K562 (cell line): ENCODE results near the gene FBXO4. TPM values are rescaled to one million over a fixed set of nuclear protein-coding genes. Genes with fewer than 3 reads are reported as not detected.
A peak's percentile ranks its signal among the peaks of the same experiment; 100 is the strongest.

Source experiments
- ATAC-seq: fragments of 200-7000 bp; cut with Tn5 transposase; 3 replicates; pipeline ENCODE4 v1.9.1; 2020; ENCODE audit warnings: moderate library complexity
- BruUV-seq: library from RNA; stranded (reverse); fragments of 400-500 nt; replicated peaks from 2 replicates; lab custom pipeline; 2021; lab: Mats Ljungman, UMichigan
- CTCF ChIA-PET: fragments of 300-600 bp; formaldehyde crosslinking; extraction: SDS; loops from one replicate; lab custom pipeline; 2021; ENCODE audit warnings: low intra/inter-chr PET ratio; lab: Yijun Ruan, JAX
- POLR2A ChIA-PET: fragments of 300-600, 350-650 bp; sonication (Branson Sonifier 250); formaldehyde crosslinking; extraction: SDS; loops from one replicate; lab custom pipeline; 2021; ENCODE audit warnings: antibody characterized with exemption, inconsistent platforms; lab: Yijun Ruan, JAX
- DNase-seq, 4 experiments: peaks; one replicate each; pipeline versions ENCODE4 v3.0.0 to v3.0.0-alpha.2; 2011 to 2018; ENCODE audit warnings: low spot score in 3 of 4, mixed read lengths in 3 of 4; ENCODE audit errors: extremely low read depth in 1 of 4
- FAIRE-seq: peaks from 2 replicates; lab custom pipeline; 2011; peaks lifted over from hg19 to GRCh38; lab: Jason Lieb, UNC
- H2AFZ ChIP-seq: 2 replicates; pipeline ENCODE4 v1.6.0; 2011; ENCODE audit warnings: low read depth, low read length, control low read depth, inconsistent platforms
- H3K27ac ChIP-seq: fragments of 200-600 bp; 3 replicates; pipeline ENCODE4 v1.8.0; 2011; ENCODE audit warnings: low read depth, mild to moderate bottlenecking, control low read depth, inconsistent platforms, low read length, moderate library complexity, mixed read lengths; ENCODE audit errors: extremely low read depth
- H3K27me3 ChIP-seq, 2 experiments: fragments of 300-600 bp in 1 of 2; 2 replicates in 1 of 2; 3 replicates in 1 of 2; pipeline versions ENCODE4 v1.6.0 to v1.8.0; 2011; ENCODE audit warnings: inconsistent platforms in 2 of 2, low read length in 2 of 2, mild to moderate bottlenecking in 1 of 2, mixed read lengths in 1 of 2, moderate library complexity in 1 of 2; ENCODE audit not compliant: control insufficient read depth in 2 of 2, insufficient read depth in 2 of 2
- H3K36me3 ChIP-seq: fragments of 300-600 bp; 3 replicates; pipeline ENCODE4 v1.8.0; 2011; ENCODE audit warnings: mild to moderate bottlenecking, low read length, inconsistent platforms; ENCODE audit not compliant: control insufficient read depth, insufficient read depth
- H3K4me1 ChIP-seq, 2 experiments: fragments of 200-600 bp in 1 of 2; replicated peaks in 1 of 2; 2 replicates in 1 of 2; 3 replicates in 1 of 2; pipeline versions ENCODE4 v1.5.1 to v1.8.0; 2011; ENCODE audit warnings: inconsistent platforms in 2 of 2, low read length in 2 of 2, mild to moderate bottlenecking in 1 of 2, mixed read lengths in 1 of 2, moderate library complexity in 1 of 2; ENCODE audit not compliant: control insufficient read depth in 2 of 2, insufficient read depth in 2 of 2
- H3K4me2 ChIP-seq: 2 replicates; pipeline ENCODE4 v1.6.1; 2011; ENCODE audit warnings: low read length, control low read depth, inconsistent platforms, mixed read lengths; ENCODE audit not compliant: insufficient read depth
- H3K4me3 ChIP-seq: fragments of 200-600 bp; sonication (generic), shearing (Covaris generic); 2 replicates; pipeline ENCODE4 v1.5.1; 2016; ENCODE audit warnings: control low read depth, inconsistent platforms
- H3K79me2 ChIP-seq: fragments of 200-600 bp; 3 replicates; pipeline ENCODE4 v1.8.0; 2011; ENCODE audit warnings: low read length, inconsistent platforms; ENCODE audit not compliant: control insufficient read depth, insufficient read depth
- H3K9ac ChIP-seq, 2 experiments: 2 replicates each; pipeline versions ENCODE4 v1.6.0 to v1.6.1; 2011; ENCODE audit warnings: low read depth in 2 of 2, low read length in 2 of 2, control low read depth in 1 of 2, inconsistent platforms in 1 of 2, mild to moderate bottlenecking in 1 of 2, mixed read lengths in 1 of 2; ENCODE audit not compliant: insufficient read depth in 1 of 2
- H3K9me1 ChIP-seq: one replicate; pipeline ENCODE4 v1.6.0; 2011; ENCODE audit warnings: inconsistent platforms, mild to moderate bottlenecking, low read length, moderate library complexity; ENCODE audit not compliant: control insufficient read depth, insufficient read depth
- H3K9me3 ChIP-seq: replicated peaks from 2 replicates; pipeline ENCODE4 v1.5.1; 2011; ENCODE audit warnings: low read depth, low read length, inconsistent platforms; ENCODE audit not compliant: control insufficient read depth, insufficient read depth
- H4K20me1 ChIP-seq: replicated peaks from 2 replicates; pipeline ENCODE4 v1.6.1; 2011; ENCODE audit warnings: low read length, inconsistent platforms, mixed read lengths; ENCODE audit not compliant: control insufficient read depth, insufficient read depth
- MEF2D ChIP-seq: conservative IDR thresholded peaks from 2 replicates; pipeline ENCODE4 v1.6.1; 2016; ENCODE audit warnings: low read depth, missing genetic modification characterization, missing compliant biosample characterization
- POLR2H ChIP-seq: IDR thresholded peaks from 2 replicates; pipeline ENCODE4 v1.6.1; 2016; ENCODE audit warnings: missing genetic modification characterization, low read depth, mild to moderate bottlenecking, control low read depth, missing compliant biosample characterization, moderate library complexity
- PTBP1 ChIP-seq: fragments of 200-400 bp; formaldehyde crosslinking; IDR thresholded peaks from 2 replicates; pipeline ENCODE4 v1.6.1; 2017; ENCODE audit warnings: low read depth, low read length
- SOX6 ChIP-seq: fragments of 450-650 bp; IDR thresholded peaks from 2 replicates; pipeline ENCODE4 v1.6.1; 2014; ENCODE audit warnings: mild to moderate bottlenecking
- SRF ChIP-seq, 2 experiments: fragments of 250-450, 450-650 bp in 1 of 2; sonication (Bioruptor Pico) in 1 of 2; sonication (generic) in 1 of 2; formaldehyde crosslinking; IDR thresholded peaks; 2 replicates each; pipeline versions ENCODE4 v1.5.0 to v1.5.1; 2020 to 2022; ENCODE audit warnings: mild to moderate bottlenecking in 1 of 2, missing genetic modification reagents in 1 of 2
- ZFP1 ChIP-seq: fragments of 450-650 bp; formaldehyde crosslinking; IDR thresholded peaks from 2 replicates; pipeline ENCODE4 v1.4.0; 2020; ENCODE audit warnings: mild to moderate bottlenecking, mixed read lengths
- ZFP36 ChIP-seq: fragments of 150-350 bp; IDR thresholded peaks from 2 replicates; pipeline ENCODE4 v1.6.1; 2018; ENCODE audit warnings: low read length, low read depth; ENCODE audit not compliant: partially characterized antibody
- ZNF707 ChIP-seq: fragments of 250-450 bp; sonication (Bioruptor Pico); conservative IDR thresholded peaks from 2 replicates; pipeline ENCODE4 v1.8.0; 2022; ENCODE audit warnings: inconsistent platforms, mild to moderate bottlenecking, moderate library complexity
- ZNF79 ChIP-seq: fragments of 250-450 bp; sonication (Bioruptor Pico); IDR thresholded peaks from 2 replicates; pipeline ENCODE4 v1.4.0; 2020; ENCODE audit warnings: low read depth, mild to moderate bottlenecking, moderate library complexity
- WGBS: fragments of 100-300 bp; shearing (Covaris generic); methylation state at CpG from one replicate; pipeline ENCODE4 v1.1.6; 2016; ENCODE audit warnings: low coverage, mixed read lengths; ENCODE audit not compliant: insufficient coverage; ENCODE audit errors: missing lambda C conversion rate; 5-methylcytosine and 5-hydroxymethylcytosine counted together
- in situ Hi-C: fragments of 300-500 bp; cut with MboI; formaldehyde crosslinking; loops from 4 replicates; pipeline ENCODE4 v1.15.0; 2018; ENCODE audit warnings: inconsistent platforms, mixed read lengths
- intact Hi-C: fragments of 100-400 bp; cut with micrococcal nuclease; formaldehyde crosslinking; loops from 2 replicates; pipeline ENCODE4 v1.14.2; 2022
- polyA plus RNA-seq, 8 experiments: library from polyadenylated mRNA; depleted of rRNA in 4 of 8; stranded (reverse) in 5 of 8; unstranded in 3 of 8; fragments of >200 nt; fragmentation: Nextera tagmentation in 2 of 8; fragmentation: Illumina TruSeq in 1 of 8; extraction: Ambion mirVana in 2 of 8; extraction: Trizol in 1 of 8; gene quantifications; 2 replicates each; pipeline versions ENCODE4 v1.2.1 to v1.2.3, GENCODE V29; 2011 to 2014; ENCODE audit warnings: inconsistent platforms in 1 of 8, missing spikeins in 1 of 8
- total RNA-seq, 7 experiments: library from RNA; depleted of rRNA in 6 of 7; stranded (reverse); fragments of >200 nt in 6 of 7; fragmentation: Illumina TruSeq in 2 of 7; extraction: Trizol in 2 of 7; gene quantifications; 2 replicates each; pipeline versions ENCODE4 v1.2.1 to v1.2.3, GENCODE V29; 2011 to 2021; ENCODE audit warnings: low replicate concordance in 1 of 7
- TF ChIP-seq, protein P1 (sequence below), 3 experiments: IDR thresholded peaks in 2 of 3; conservative IDR thresholded peaks in 1 of 3; 2 replicates each; pipeline ENCODE4 v1.5.1; 2011 to 2012; ENCODE audit warnings: low read length in 3 of 3, mild to moderate bottlenecking in 3 of 3, control low read depth in 2 of 3, improper control_type of control experiment in 1 of 3, inconsistent platforms in 1 of 3, low read depth in 1 of 3, mixed read lengths in 1 of 3, moderate library complexity in 1 of 3; ENCODE audit not compliant: insufficient read depth in 2 of 3
- TF ChIP-seq, protein P2 (sequence below): sonication (generic); formaldehyde crosslinking; IDR thresholded peaks from 2 replicates; pipeline ENCODE4 v1.8.1; 2022; ENCODE audit warnings: missing genetic modification reagents
- TF ChIP-seq, protein P3 (sequence below): fragments of 250-450 bp; sonication (Bioruptor Pico); IDR thresholded peaks from 2 replicates; pipeline ENCODE4 v1.5.0; 2021
- TF ChIP-seq, protein P4 (sequence below): fragments of 250-450 bp; sonication (Bioruptor Pico); IDR thresholded peaks from 2 replicates; pipeline ENCODE4 v1.6.1; 2021; ENCODE audit warnings: mild to moderate bottlenecking

FBXO4 gene
- total and polyA plus RNA-seq, 9 of the 15 experiments (the other 6 are each of a cell fraction or from before 2014, with no cell fraction given), result 5.9 to 33.4 (median 19.6) TPM

DNA sequence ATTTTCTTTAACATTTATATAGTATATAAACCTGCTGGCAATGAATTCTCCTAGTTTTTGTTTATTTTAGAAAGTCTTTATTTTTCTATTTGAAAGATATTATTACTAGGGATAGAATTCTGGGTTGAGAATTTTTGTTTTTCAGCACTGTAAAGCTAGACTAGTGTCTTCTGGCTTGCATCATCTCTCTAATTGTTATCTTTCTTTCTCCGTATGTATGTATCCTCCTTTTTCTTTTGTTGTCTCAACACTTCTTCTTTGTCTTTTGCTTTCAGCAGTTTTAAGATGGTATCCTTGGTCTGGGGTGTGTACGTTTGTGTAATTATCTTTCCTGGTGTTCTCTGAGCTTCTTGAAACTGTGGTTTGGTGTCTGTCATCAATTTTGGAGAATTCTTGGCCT is 48.8 kb downstream of the FBXO4 start:
- no peaks in the 10 kb centered on the region for H3K4me1 ChIP-seq
- H3K4me2 ChIP-seq, result no peak overlapping the region
- no peaks in the 10 kb centered on the region for H3K27me3 ChIP-seq
- no TSS peak for BruUV-seq
- H3K4me3 ChIP-seq, result no peak overlapping the region
- ChIA-PET POLR2A (interaction anchor here (1.2 kb wide), 1 partner anchor 47 kb away, joined by 3 read pairs; no protein-coding TSS in a partner anchor), CTCF (no interaction called here)
- no peak for FAIRE-seq
- no peak overlapping the region for H3K9ac ChIP-seq
- no peaks in the 10 kb centered on the region for H3K36me3 ChIP-seq
- 0% methylated on average over 2 of the region's 2 CpGs for WGBS
- H3K9me3 ChIP-seq, result no peaks in the 10 kb centered on the region
- no peak overlapping the region for H2AFZ ChIP-seq
- H3K27ac ChIP-seq, result no peak overlapping the region
- no peaks in the 10 kb centered on the region for H3K9me1 ChIP-seq
- intact Hi-C loops (no loop called here), in situ Hi-C loops (no loop called here)
- H3K79me2 ChIP-seq, result no peaks in the 10 kb centered on the region
- ATAC-seq, result peak; percentile 42; the same call in 2 of the 3 replicates
- DNase-seq, result no peak
- H4K20me1 ChIP-seq, result no peaks in the 10 kb centered on the region
- TF ChIP-seq, protein P1, sequence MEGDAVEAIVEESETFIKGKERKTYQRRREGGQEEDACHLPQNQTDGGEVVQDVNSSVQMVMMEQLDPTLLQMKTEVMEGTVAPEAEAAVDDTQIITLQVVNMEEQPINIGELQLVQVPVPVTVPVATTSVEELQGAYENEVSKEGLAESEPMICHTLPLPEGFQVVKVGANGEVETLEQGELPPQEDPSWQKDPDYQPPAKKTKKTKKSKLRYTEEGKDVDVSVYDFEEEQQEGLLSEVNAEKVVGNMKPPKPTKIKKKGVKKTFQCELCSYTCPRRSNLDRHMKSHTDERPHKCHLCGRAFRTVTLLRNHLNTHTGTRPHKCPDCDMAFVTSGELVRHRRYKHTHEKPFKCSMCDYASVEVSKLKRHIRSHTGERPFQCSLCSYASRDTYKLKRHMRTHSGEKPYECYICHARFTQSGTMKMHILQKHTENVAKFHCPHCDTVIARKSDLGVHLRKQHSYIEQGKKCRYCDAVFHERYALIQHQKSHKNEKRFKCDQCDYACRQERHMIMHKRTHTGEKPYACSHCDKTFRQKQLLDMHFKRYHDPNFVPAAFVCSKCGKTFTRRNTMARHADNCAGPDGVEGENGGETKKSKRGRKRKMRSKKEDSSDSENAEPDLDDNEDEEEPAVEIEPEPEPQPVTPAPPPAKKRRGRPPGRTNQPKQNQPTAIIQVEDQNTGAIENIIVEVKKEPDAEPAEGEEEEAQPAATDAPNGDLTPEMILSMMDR (IDR thresholded peaks at IDR 0.05 in 2 of 3, conservative IDR thresholded peaks at IDR 0.05 in 1 of 3; ENCODE audit: insufficient read depth in 2 of 3, low read depth in 1 of 3, low read length in 3 of 3), result no peak
- TF ChIP-seq SRF (CRISPR knock-in tag; IDR thresholded peaks at IDR 0.05) (no peak), POLR2H (tag) (no peak), ZNF79 (CRISPR knock-in tag) (no peak), ZFP1 (CRISPR knock-in tag) (no peak), SOX6 (peak; percentile 93), MEF2D (tag) (no peak), PTBP1 (no peak), ZNF707 (no peak), ZFP36 (no peak)
- TF ChIP-seq, protein P2, sequence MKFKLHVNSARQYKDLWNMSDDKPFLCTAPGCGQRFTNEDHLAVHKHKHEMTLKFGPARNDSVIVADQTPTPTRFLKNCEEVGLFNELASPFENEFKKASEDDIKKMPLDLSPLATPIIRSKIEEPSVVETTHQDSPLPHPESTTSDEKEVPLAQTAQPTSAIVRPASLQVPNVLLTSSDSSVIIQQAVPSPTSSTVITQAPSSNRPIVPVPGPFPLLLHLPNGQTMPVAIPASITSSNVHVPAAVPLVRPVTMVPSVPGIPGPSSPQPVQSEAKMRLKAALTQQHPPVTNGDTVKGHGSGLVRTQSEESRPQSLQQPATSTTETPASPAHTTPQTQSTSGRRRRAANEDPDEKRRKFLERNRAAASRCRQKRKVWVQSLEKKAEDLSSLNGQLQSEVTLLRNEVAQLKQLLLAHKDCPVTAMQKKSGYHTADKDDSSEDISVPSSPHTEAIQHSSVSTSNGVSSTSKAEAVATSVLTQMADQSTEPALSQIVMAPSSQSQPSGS (CRISPR knock-in tag), result no peak
- TF ChIP-seq, protein P3, sequence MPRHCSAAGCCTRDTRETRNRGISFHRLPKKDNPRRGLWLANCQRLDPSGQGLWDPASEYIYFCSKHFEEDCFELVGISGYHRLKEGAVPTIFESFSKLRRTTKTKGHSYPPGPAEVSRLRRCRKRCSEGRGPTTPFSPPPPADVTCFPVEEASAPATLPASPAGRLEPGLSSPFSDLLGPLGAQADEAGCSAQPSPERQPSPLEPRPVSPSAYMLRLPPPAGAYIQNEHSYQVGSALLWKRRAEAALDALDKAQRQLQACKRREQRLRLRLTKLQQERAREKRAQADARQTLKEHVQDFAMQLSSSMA (CRISPR knock-in tag), result no peak
- TF ChIP-seq, protein P4, sequence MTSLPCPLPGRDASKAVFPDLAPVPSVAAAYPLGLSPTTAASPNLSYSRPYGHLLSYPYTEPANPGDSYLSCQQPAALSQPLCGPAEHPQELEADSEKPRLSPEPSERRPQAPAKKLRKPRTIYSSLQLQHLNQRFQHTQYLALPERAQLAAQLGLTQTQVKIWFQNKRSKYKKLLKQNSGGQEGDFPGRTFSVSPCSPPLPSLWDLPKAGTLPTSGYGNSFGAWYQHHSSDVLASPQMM (CRISPR knock-in tag), result no peak
